Measurements from ENCODE around the gene ARRB2. TPM values are rescaled to one million over a fixed set of nuclear protein-coding genes. Genes with fewer than 3 reads are reported as not detected.

Gene ARRB2
- total and polyA plus RNA-seq, 2 of the 13 experiments (the other 11 are each of a cell fraction or from before 2014, with no cell fraction given) = 21.5 to 49.2 TPM

- TF ChIP-seq TOE1 (CRISPR knock-in tag; IDR thresholded peaks at IDR 0.05) (no peak), GFI1 (CRISPR knock-in tag; IDR thresholded peaks at IDR 0.05; ENCODE audit: borderline replicate concordance) (peak; percentile 68), ZNF577 (CRISPR knock-in tag; IDR thresholded peaks at IDR 0.05; ENCODE audit: borderline replicate concordance, low read depth) (no peak), ZKSCAN5 (CRISPR knock-in tag; IDR thresholded peaks at IDR 0.05) (no peak), RFXANK (CRISPR knock-in tag; IDR thresholded peaks at IDR 0.05) (no peak), ZFP91 (CRISPR knock-in tag; IDR thresholded peaks at IDR 0.05; ENCODE audit: borderline replicate concordance) (peak; percentile 56; the same call in 1 of the 2 replicates), KDM3A (CRISPR knock-in tag; IDR thresholded peaks at IDR 0.05; ENCODE audit: low read depth) (no peak), JDP2 (CRISPR knock-in tag; IDR thresholded peaks at IDR 0.05; ENCODE audit: borderline replicate concordance) (no peak), SNRNP70 (IDR thresholded peaks at IDR 0.05; ENCODE audit: low read depth, low read length) (no peak), POLR2G (IDR thresholded peaks at IDR 0.05; ENCODE audit: low read depth, low read length) (peak; percentile 57), ZBED4 (CRISPR knock-in tag; IDR thresholded peaks at IDR 0.05; ENCODE audit: borderline replicate concordance) (0 out of 2 replicates have a peak, but pooled peaks have one; percentile 24), SNAPC2 (CRISPR knock-in tag; IDR thresholded peaks at IDR 0.05) (no peak; the same call in 1 of the 2 replicates), FOXA1 (IDR thresholded peaks at IDR 0.05) (no peak), FOXA1 (CRISPR knock-in tag; IDR thresholded peaks at IDR 0.05) (peak; percentile 48; the same call in 1 of the 2 replicates), EZH2 (conservative IDR thresholded peaks at IDR 0.05; ENCODE audit: low read depth, low read length) (no peak), ZNF468 (CRISPR knock-in tag; IDR thresholded peaks at IDR 0.05) (no peak), TRIM24 (CRISPR knock-in tag; IDR thresholded peaks at IDR 0.05) (no peak), ZNF234 (CRISPR knock-in tag; conservative IDR thresholded peaks at IDR 0.05) (0 out of 2 replicates have a peak, but pooled peaks have one; percentile 58), MAZ (IDR thresholded peaks at IDR 0.05; ENCODE audit: borderline replicate concordance, low read depth, low read length) (peak; percentile 85), MAZ (CRISPR knock-in tag; IDR thresholded peaks at IDR 0.05; ENCODE audit: low read depth) (peak; percentile 92), TEAD3 (CRISPR knock-in tag; optimal IDR thresholded peaks at IDR 0.05; ENCODE audit: borderline replicate concordance) (peak; percentile 69)
- TF ChIP-seq, protein P1, sequence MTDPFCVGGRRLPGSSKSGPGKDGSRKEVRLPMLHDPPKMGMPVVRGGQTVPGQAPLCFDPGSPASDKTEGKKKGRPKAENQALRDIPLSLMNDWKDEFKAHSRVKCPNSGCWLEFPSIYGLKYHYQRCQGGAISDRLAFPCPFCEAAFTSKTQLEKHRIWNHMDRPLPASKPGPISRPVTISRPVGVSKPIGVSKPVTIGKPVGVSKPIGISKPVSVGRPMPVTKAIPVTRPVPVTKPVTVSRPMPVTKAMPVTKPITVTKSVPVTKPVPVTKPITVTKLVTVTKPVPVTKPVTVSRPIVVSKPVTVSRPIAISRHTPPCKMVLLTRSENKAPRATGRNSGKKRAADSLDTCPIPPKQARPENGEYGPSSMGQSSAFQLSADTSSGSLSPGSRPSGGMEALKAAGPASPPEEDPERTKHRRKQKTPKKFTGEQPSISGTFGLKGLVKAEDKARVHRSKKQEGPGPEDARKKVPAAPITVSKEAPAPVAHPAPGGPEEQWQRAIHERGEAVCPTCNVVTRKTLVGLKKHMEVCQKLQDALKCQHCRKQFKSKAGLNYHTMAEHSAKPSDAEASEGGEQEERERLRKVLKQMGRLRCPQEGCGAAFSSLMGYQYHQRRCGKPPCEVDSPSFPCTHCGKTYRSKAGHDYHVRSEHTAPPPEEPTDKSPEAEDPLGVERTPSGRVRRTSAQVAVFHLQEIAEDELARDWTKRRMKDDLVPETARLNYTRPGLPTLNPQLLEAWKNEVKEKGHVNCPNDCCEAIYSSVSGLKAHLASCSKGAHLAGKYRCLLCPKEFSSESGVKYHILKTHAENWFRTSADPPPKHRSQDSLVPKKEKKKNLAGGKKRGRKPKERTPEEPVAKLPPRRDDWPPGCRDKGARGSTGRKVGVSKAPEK (CRISPR knock-in tag; IDR thresholded peaks at IDR 0.05; ENCODE audit: borderline replicate concordance) = 0 out of 2 replicates have a peak, but pooled peaks have one; percentile 31
Observed at GRCh38 chr17:4709794-4710692, at the start of gene ARRB2 (continued).

Measured in HepG2 (cell line).